ENCODE data around the gene TCTN2.

The TCTN2 gene

GRCh38 chr12:123744836-123745235 is 73.9 kb downstream of the TCTN2 start:
- DNase-seq, result no peak

- no peak for DNase-seq
Measured at GRCh38 chr12:123747309-123747708, 76.4 kb downstream of the TCTN2 start.

- no peak for DNase-seq
Measured at GRCh38 chr12:123748161-123748560, 77.2 kb downstream of the TCTN2 start.

- DNase-seq, result no peak
Measured at GRCh38 chr12:123748661-123749060, 77.7 kb downstream of the TCTN2 start.

- DNase-seq, result no peak
Measured at GRCh38 chr12:123749355-123749754, 78.4 kb downstream of the TCTN2 start.

GRCh38 chr12:123750159-123750656 is 79.3 kb downstream of the TCTN2 start:
- no peak for DNase-seq

- no peak for DNase-seq
Measured at GRCh38 chr12:123752046-123752445, 81.1 kb downstream of the TCTN2 start.

- DNase-seq, result no peak
Measured at GRCh38 chr12:123754041-123754772, 83.3 kb downstream of the TCTN2 start.

- no peak for DNase-seq
Measured at GRCh38 chr12:123757561-123757960, 86.6 kb downstream of the TCTN2 start.
